Spleen (tissue), 11 donors: ENCODE results near the gene KCNJ10. TPM values are rescaled to one million over a fixed set of nuclear protein-coding genes. Genes with fewer than 3 reads are reported as not detected.

Experiments used
- DNase-seq: peaks from one replicate; pipeline ENCODE4 v3.0.0-alpha.2; 2020
- H3K27ac ChIP-seq, 8 donors: fragments of 200-600 bp; sonication (generic) in 7 of 8; 1 replicate in 4 of 8; 2 replicates in 4 of 8; pipeline versions ENCODE4 v1.5.0 to v1.8.0; 2016 to 2021; ENCODE audit warnings: inconsistent platforms in 4 of 8, mild to moderate bottlenecking in 4 of 8, moderate library complexity in 1 of 8
- H3K27me3 ChIP-seq, 7 donors: fragments of 200-600 bp; sonication (generic) in 6 of 7; replicated peaks in 1 of 7; 1 replicate in 4 of 7; 2 replicates in 3 of 7; pipeline versions ENCODE4 v1.5.0 to v1.8.0; 2016 to 2021; ENCODE audit warnings: inconsistent platforms in 3 of 7, mild to moderate bottlenecking in 1 of 7
- H3K36me3 ChIP-seq, 6 donors: fragments of 200-600 bp; sonication (generic) in 5 of 6; 1 replicate in 4 of 6; 2 replicates in 2 of 6; pipeline versions ENCODE4 v1.5.0 to v1.8.0; 2016 to 2021; ENCODE audit warnings: inconsistent platforms in 2 of 6
- H3K4me1 ChIP-seq, 6 donors: fragments of 200-600 bp; sonication (generic) in 5 of 6; 1 replicate in 3 of 6; 2 replicates in 3 of 6; pipeline versions ENCODE4 v1.5.0 to v1.8.0; 2016 to 2021; ENCODE audit warnings: inconsistent platforms in 3 of 6
- H3K4me3 ChIP-seq, 8 donors: fragments of 200-600 bp; sonication (generic) in 7 of 8; 1 replicate in 4 of 8; 2 replicates in 4 of 8; pipeline versions ENCODE4 v1.5.0 to v1.8.0; 2016 to 2021; ENCODE audit warnings: inconsistent platforms in 4 of 8, mild to moderate bottlenecking in 4 of 8, moderate library complexity in 2 of 8
- H3K9me3 ChIP-seq, 8 donors: fragments of 200-600 bp; sonication (generic) in 7 of 8; 1 replicate in 4 of 8; 2 replicates in 4 of 8; pipeline versions ENCODE4 v1.5.0 to v1.8.0; 2016 to 2021; ENCODE audit warnings: inconsistent platforms in 4 of 8
- CTCF ChIP-seq, 11 experiments: fragments of 200-600 bp in 7 of 11; fragments of 450-650 bp in 4 of 11; sonication (generic) in 4 of 11; IDR thresholded peaks in 8 of 11; conservative IDR thresholded peaks in 3 of 11; 1 replicate in 7 of 11; 2 replicates in 4 of 11; pipeline versions ENCODE4 v1.4.0 to v1.8.0; 2016 to 2021; ENCODE audit warnings: antibody characterized with exemption in 11 of 11, inconsistent platforms in 4 of 11, mild to moderate bottlenecking in 1 of 11
- POLR2A ChIP-seq, 3 donors: fragments of 450-650 bp; IDR thresholded peaks; one replicate each; pipeline ENCODE4 v1.5.1; 2017; ENCODE audit warnings: antibody characterized with exemption in 3 of 3, mild to moderate bottlenecking in 1 of 3
- POLR2AphosphoS5 ChIP-seq, 3 donors: sonication (generic); formaldehyde crosslinking; IDR thresholded peaks; one replicate each; pipeline ENCODE4 v1.5.1; 2017; ENCODE audit warnings: antibody characterized with exemption in 3 of 3
- WGBS, 5 donors: extraction: QIAGEN DNeasy Blood & Tissue Kit in 3 of 5; methylation state at CpG; one replicate each; pipeline versions ENCODE4 v1.1.5 to v1.1.7; 2013 to 2018; 5-methylcytosine and 5-hydroxymethylcytosine counted together
- intact Hi-C: fragments of 100-400 bp; cut with DNase I; formaldehyde crosslinking; loops from one replicate; pipeline ENCODE4 v1.15.0; 2023; ENCODE audit warnings: low total_unique reads
- polyA plus RNA-seq, 3 donors: library from polyadenylated mRNA; stranded (reverse); fragments of 200-250 nt; gene quantifications; one replicate each; pipeline ENCODE4 v1.2.1, GENCODE V29; 2013
- total RNA-seq, 7 donors: library from RNA; depleted of rRNA in 3 of 7; stranded (reverse); fragments of >200 nt in 3 of 7; fragmentation: NEBNext Ultra II Directional in 4 of 7; extraction: Animal tissue kit (Norgen Biotek cat#: 25700) in 4 of 7; gene quantifications; one replicate each; pipeline versions ENCODE4 v1.1.0 to v1.2.1, GENCODE V29; 2016 to 2021
- donor health status: healthy with polysubstance abuse.
- donor health status: DM: no; HTN: no; CAD: no; lungs with moderate emphysema.
- donor health status: DM: no; HTN: no; CAD: no.
- donor health status: Bipolar disorder and iron deficiency.
- donor health status: healthy.
- donor health status: DM: no; HTN: no; CAD: no.
- donor health status: DM: yes; HTN: yes; CAD: no.

Gene KCNJ10
- total and polyA plus RNA-seq, 10 donors = 3.7 to 30.8 (median 14.2) TPM

GRCh38 chr1:160024195-160024905 is 45.6 kb downstream of the KCNJ10 start:
- H3K9me3 ChIP-seq = no peaks in the 10 kb centered on the region
- H3K27ac ChIP-seq = peak overlapping the region in 3 of 8 donors; percentile 13 to 38 (median 17)
- no peak for TF ChIP-seq CTCF (IDR thresholded peaks at IDR 0.05 in 8 of 11, conservative IDR thresholded peaks at IDR 0.05 in 3 of 11)
- no peak for TF ChIP-seq POLR2A (IDR thresholded peaks at IDR 0.05)
- no peak for TF ChIP-seq POLR2AphosphoS5 (IDR thresholded peaks at IDR 0.05)

GRCh38 chr1:160022330-160023310 is 47.3 kb downstream of the KCNJ10 start:
- intact Hi-C loops = no loop called here
- no peak for DNase-seq
- Histone ChIP-seq H3K4me1 (peaks cover 0 to 18% (median 6%) of the 10 kb centered on the region in 6 donors), H3K9me3 (no peaks in the 10 kb centered on the region), H3K27me3 (no peaks in the 10 kb centered on the region), H3K4me3 (no peak overlapping the region), H3K27ac (no peak overlapping the region), H3K36me3 (no peaks in the 10 kb centered on the region)
- 73 to 85% (median 81%) methylated on average over 6 of the region's 6 CpGs for WGBS, 5 donors
- TF ChIP-seq POLR2A (IDR thresholded peaks at IDR 0.05) = no peak
- no peak for TF ChIP-seq CTCF (IDR thresholded peaks at IDR 0.05 in 8 of 11, conservative IDR thresholded peaks at IDR 0.05 in 3 of 11)
- no peak for TF ChIP-seq POLR2AphosphoS5 (IDR thresholded peaks at IDR 0.05)

More at GRCh38 chr1:160024195-160024905, 45.6 kb downstream of the KCNJ10 start:
- no peak for DNase-seq
- no peaks in the 10 kb centered on the region for H3K27me3 ChIP-seq
- H3K36me3 ChIP-seq = no peaks in the 10 kb centered on the region
- intact Hi-C loops = no loop called here
- WGBS, 5 donors = 69 to 91% (median 71%) methylated on average over 2 of the region's 2 CpGs
- no peak overlapping the region for H3K4me3 ChIP-seq
- peaks cover 0 to 31% (median 11%) of the 10 kb centered on the region in 6 donors for H3K4me1 ChIP-seq

GRCh38 chr1:160021376-160022074 is 48.4 kb downstream of the KCNJ10 start:
- Histone ChIP-seq H3K9me3 (no peaks in the 10 kb centered on the region), H3K27me3 (no peaks in the 10 kb centered on the region), H3K36me3 (no peaks in the 10 kb centered on the region), H3K4me1 (peaks cover 0 to 18% (median 6%) of the 10 kb centered on the region in 6 donors), H3K27ac (no peak overlapping the region), H3K4me3 (no peak overlapping the region)
- 74 to 87% (median 83%) methylated on average over 5 of the region's 5 CpGs for WGBS, 5 donors
- no peak for DNase-seq
- intact Hi-C loops = no loop called here
- TF ChIP-seq CTCF (IDR thresholded peaks at IDR 0.05 in 8 of 11, conservative IDR thresholded peaks at IDR 0.05 in 3 of 11) (no peak), POLR2AphosphoS5 (IDR thresholded peaks at IDR 0.05) (no peak), POLR2A (IDR thresholded peaks at IDR 0.05) (no peak)
